Measurements from ENCODE around the gene ASB13.

ASB13 gene

GRCh38 chr10:5659702-5660528 is 6.5 kb downstream of the ASB13 start:
- peak overlapping the region in 1 of 2 donors; percentile 14 for H3K27ac Mint-ChIP-seq

GRCh38 chr10:5658871-5659618 is 7.3 kb downstream of the ASB13 start:
- DNase-seq (no peak), ATAC-seq (no peak)
- H3K4me3 Mint-ChIP-seq, result no peak overlapping the region
- no peak overlapping the region for H3K27ac Mint-ChIP-seq
- no peaks in the 10 kb centered on the region for H3K9me3 Mint-ChIP-seq
- peaks cover 63% of the 10 kb centered on the region for H3K4me1 Mint-ChIP-seq
- H3K27me3 Mint-ChIP-seq, result no peaks in the 10 kb centered on the region

More at GRCh38 chr10:5659702-5660528, 6.5 kb downstream of the ASB13 start:
- ATAC-seq (peak; percentile 74), DNase-seq (no peak)
- Mint-ChIP-seq H3K4me1 (peaks cover 58% of the 10 kb centered on the region), H3K4me3 (no peak overlapping the region), H3K9me3 (no peaks in the 10 kb centered on the region), H3K27me3 (no peaks in the 10 kb centered on the region)

GRCh38 chr10:5656737-5657579 is 9.4 kb downstream of the ASB13 start:
- H3K4me1 Mint-ChIP-seq, result peaks cover 58% of the 10 kb centered on the region
- no peak overlapping the region for H3K27ac Mint-ChIP-seq
- H3K4me3 Mint-ChIP-seq, result peak overlapping the region; percentile 42 to 53
- no peaks in the 10 kb centered on the region for H3K27me3 Mint-ChIP-seq
- DNase-seq (no peak), ATAC-seq (no peak)
- H3K9me3 Mint-ChIP-seq, result no peaks in the 10 kb centered on the region

DNA sequence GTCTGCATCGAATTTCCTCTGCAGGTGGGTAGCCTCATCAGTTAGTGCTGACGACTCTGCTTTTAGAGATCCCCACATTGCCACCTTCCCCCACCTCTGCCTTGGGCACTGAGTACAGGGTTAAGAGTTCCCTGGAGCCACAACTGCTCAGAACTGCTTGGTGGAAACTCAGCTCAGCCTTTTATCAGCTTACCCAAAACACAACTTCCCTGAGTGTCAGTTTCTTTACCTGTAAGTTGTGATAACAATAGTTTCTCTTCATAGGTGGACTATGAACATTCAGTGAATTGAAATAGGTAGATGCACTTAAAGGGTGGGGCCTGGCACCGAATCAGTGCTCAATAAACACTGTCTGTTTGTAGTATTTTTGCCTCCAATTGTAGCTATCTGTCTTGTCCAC is 11.3 kb downstream of the ASB13 start:
- Mint-ChIP-seq H3K4me3 (no peak overlapping the region), H3K9me3 (no peaks in the 10 kb centered on the region), H3K27me3 (no peaks in the 10 kb centered on the region), H3K4me1 (peaks cover 47% of the 10 kb centered on the region), H3K27ac (no peak overlapping the region)
- peak; percentile 24 for ATAC-seq
- DNase-seq, result no peak

DNA sequence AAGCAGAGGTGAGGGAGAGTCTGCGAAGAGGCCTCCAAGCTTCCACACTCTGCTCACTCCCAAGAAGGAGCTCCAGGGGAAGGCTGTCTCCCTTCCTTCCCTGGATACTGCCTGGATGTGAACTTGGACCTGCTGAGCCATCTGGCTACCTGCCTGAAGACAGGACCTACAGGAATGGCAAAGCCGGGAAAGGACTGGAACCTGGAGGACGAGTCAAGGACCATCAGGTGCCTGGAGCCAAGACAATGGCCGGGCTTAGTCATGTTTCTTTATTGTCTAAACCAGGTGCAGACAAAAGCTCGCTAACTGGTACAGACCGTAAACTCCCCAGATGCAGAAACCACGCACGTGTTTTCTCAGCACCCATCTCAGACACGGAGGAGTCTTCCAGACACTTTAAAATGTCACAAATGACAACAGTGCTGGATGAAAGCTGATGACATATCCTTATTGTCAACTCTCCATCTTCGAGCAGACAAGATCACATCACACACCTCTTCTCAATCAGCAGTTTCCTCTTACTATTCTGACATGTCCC is 12.1 kb downstream of the ASB13 start:
- no peak for DNase-seq
- Mint-ChIP-seq H3K4me3 (no peak overlapping the region), H3K4me1 (peaks cover 39% of the 10 kb centered on the region), H3K27me3 (no peaks in the 10 kb centered on the region), H3K27ac (no peak overlapping the region), H3K9me3 (no peaks in the 10 kb centered on the region)
- no peak for ATAC-seq

DNA sequence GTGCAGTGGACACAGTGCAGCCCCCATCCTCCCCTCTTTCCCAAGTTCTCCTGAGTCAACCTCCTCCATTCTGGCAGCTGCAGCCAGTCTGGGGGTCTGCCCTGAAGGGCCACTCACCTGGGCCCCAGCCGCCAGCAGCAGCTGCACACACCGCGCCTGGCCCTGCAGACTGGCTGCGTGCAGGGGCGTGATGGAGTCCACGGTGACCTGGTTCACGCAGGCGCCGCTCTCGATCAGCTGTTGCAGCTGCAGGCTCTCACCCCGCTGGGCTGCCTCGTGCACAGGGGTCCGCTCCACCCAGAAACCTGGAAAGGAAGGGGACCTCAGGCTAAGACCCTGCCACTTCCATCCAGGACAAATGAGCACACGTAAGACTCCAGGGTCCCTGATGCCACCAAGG is 13.6 kb downstream of the ASB13 start:
- ATAC-seq (no peak), DNase-seq (no peak)
- H3K4me1 Mint-ChIP-seq, result peaks cover 35% of the 10 kb centered on the region
- no peaks in the 10 kb centered on the region for H3K9me3 Mint-ChIP-seq
- no peaks in the 10 kb centered on the region for H3K27me3 Mint-ChIP-seq
- no peak overlapping the region for H3K27ac Mint-ChIP-seq
- H3K4me3 Mint-ChIP-seq, result no peak overlapping the region

- DNase-seq (no peak), ATAC-seq (no peak)
- Mint-ChIP-seq H3K9me3 (no peaks in the 10 kb centered on the region), H3K4me3 (no peak overlapping the region), H3K27ac (no peak overlapping the region), H3K4me1 (peaks cover 22% of the 10 kb centered on the region), H3K27me3 (no peaks in the 10 kb centered on the region)
These were observed 15.0 kb downstream of the ASB13 start for GRCh38 chr10:5651388-5651764.

DNA sequence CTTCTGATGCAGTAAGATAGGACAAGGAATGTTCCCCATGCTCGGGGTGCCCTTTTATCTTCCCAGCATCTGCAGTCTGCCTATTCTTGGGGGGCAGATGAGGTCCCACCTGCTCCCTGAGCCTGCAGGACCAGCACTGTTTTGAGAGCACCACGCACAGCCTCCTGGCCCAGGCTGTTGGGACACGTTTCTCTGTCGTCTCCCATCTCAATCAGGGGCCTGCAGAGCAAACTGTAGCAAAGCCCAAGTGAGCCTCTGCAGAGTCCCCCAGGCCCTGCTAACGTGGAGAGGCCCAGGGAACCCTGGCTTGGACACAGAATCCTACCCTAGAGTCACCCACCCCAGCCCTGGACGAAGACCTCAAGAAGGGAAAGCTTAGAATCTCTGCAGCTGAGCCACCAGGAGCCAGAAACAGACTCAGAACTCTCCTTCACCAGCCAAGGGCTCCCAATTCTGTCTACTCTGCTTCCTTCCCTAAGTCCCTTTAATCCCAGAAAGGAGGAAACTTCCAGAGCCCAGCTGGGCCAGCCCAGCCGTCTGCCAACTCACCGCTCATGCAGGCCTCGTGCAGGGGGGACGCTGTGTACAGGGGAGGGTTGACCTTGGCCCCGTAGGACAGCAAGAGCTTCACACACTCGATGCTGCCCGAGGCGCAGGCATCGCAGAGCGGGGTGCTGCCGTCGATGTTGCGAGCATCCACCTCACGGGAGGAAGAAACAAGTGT is 15.6 kb downstream of the ASB13 start:
- DNase-seq, result no peak

GRCh38 chr10:5649746-5650145 is 16.6 kb downstream of the ASB13 start:
- no peaks in the 10 kb centered on the region for H3K27me3 Mint-ChIP-seq
- H3K27ac Mint-ChIP-seq, result no peak overlapping the region
- H3K9me3 Mint-ChIP-seq, result no peaks in the 10 kb centered on the region
- ATAC-seq, result no peak
- H3K4me3 Mint-ChIP-seq, result no peak overlapping the region
- DNase-seq, result no peak
- peaks cover 5% of the 10 kb centered on the region for H3K4me1 Mint-ChIP-seq

More for the DNA sequence above, 15.6 kb downstream of the ASB13 start:
- Mint-ChIP-seq H3K27ac (no peak overlapping the region), H3K9me3 (no peaks in the 10 kb centered on the region), H3K4me3 (no peak overlapping the region), H3K4me1 (peaks cover 16% of the 10 kb centered on the region), H3K27me3 (no peaks in the 10 kb centered on the region)
- no peak for ATAC-seq

GRCh38 chr10:5648494-5649457 is 17.6 kb downstream of the ASB13 start:
- ATAC-seq (peak; percentile 50), DNase-seq (no peak)
- Mint-ChIP-seq H3K4me1 (no peaks in the 10 kb centered on the region), H3K27me3 (no peaks in the 10 kb centered on the region), H3K27ac (peak overlapping the region in 1 of 2 donors; percentile 57), H3K4me3 (no peak overlapping the region), H3K9me3 (no peaks in the 10 kb centered on the region)

DNA sequence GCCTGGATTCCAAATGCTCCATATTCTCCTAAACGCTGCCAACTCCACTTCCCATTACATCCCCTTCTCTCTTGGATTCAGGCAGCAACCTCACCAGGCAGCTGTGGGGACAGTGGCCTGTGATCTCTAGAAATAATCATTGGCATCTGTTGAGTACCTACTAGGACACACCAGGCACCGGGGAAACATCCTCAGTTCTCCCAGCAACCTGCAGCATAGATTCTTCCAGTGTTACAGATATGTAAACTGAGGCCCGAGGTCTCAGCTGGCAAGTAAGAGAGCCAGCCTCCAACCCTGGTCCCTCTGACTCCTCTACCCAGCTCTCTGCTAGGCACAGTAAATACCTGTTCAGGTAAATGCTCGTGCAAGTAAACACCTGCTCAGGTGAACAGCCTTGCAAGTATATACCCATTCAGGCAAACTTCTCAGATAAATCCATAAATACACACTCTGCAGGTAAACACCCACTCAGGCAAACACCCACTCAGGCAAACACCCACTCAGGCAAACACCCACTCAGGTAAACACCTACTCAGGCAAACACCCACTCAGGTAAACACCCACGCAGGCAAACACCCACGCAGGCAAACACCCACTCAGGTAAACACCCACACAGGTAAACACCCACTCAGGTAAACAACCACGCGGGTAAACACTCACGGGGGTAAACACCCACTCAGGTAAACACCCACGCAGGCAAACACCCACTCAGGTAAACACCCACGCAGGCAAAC is 18.7 kb downstream of the ASB13 start:
- peak overlapping the region in 1 of 2 donors; percentile 27 for H3K27ac Mint-ChIP-seq

GRCh38 chr10:5645944-5646617 is 20.3 kb downstream of the ASB13 start:
- ATAC-seq, result no peak
- Mint-ChIP-seq H3K27me3 (no peaks in the 10 kb centered on the region), H3K4me1 (no peaks in the 10 kb centered on the region), H3K27ac (no peak overlapping the region), H3K4me3 (no peak overlapping the region), H3K9me3 (no peaks in the 10 kb centered on the region)
- no peak for DNase-seq

More for the DNA sequence above, 18.7 kb downstream of the ASB13 start:
- DNase-seq (no peak), ATAC-seq (no peak)
- H3K4me1 Mint-ChIP-seq, result no peaks in the 10 kb centered on the region
- H3K27me3 Mint-ChIP-seq, result no peaks in the 10 kb centered on the region
- no peaks in the 10 kb centered on the region for H3K9me3 Mint-ChIP-seq
- no peak overlapping the region for H3K4me3 Mint-ChIP-seq

DNA sequence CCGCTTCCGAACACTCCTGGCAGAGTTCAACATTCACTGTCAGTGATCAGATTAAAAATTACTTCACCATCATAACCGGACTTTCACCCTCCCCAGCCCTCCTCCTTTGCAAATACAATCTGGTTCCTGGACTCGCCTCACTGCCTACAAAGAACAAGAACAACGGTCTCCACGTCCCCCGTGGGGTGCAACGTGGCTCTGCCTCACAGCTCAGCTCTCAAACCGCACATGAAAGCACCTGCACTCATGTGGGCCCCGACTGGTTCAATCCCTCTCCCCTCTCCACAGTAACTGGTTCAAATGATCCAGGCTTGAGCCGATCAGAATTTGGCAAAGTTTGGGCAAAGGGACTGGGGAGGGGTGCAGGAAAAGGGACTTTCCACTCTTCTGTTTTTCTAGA is 21.0 kb downstream of the ASB13 start:
- Mint-ChIP-seq H3K4me3 (no peak overlapping the region), H3K9me3 (no peaks in the 10 kb centered on the region), H3K27me3 (no peaks in the 10 kb centered on the region), H3K4me1 (no peaks in the 10 kb centered on the region), H3K27ac (no peak overlapping the region)
- ATAC-seq (no peak), DNase-seq (no peak)

Data from stimulated activated naive CD8-positive, alpha-beta T cell treated with anti-CD3 and anti-CD28 coated beads, Interleukin-15, amount 100 ng/mL, for 72 hours (primary cell).